ENCODE measurements around the gene LRRC74A. TPM values are rescaled to one million over a fixed set of nuclear protein-coding genes. Genes with fewer than 3 reads are reported as not detected.

LRRC74A gene
- not detected for total RNA-seq

DNA sequence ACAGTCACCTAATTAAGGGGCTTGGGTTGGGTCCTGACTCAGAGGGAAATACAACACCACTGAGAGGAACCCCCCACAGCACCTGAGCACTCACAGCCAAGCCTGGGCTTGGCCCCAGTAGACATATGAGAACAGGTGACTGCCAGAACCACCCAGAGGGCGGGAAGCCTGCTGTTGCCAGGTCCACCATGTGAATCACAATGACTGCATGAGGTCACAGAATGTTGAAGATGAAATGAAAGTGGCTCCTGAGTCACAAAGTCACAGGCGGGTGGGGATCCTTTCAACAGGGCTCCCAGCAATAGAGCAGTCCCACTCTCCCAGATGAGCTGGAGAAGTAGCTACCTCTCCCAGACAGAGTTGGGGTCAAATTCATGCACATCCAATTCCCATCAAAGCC, at the start of gene LRRC74A:
TSS of gene LRRC74A (plus strand) at position 287 of the 400 bp plus-strand sequence. CDS start 290 bp downstream, outside the sequence.
- DNase-seq (ENCODE audit: low spot score): no peak

- DNase-seq (ENCODE audit: low spot score): no peak
These were observed 49.6 kb upstream of the LRRC74A start for GRCh38 chr14:76776428-76777251.

GRCh38 chr14:76777721-76778120, 48.5 kb upstream of the LRRC74A start:
- DNase-seq (ENCODE audit: low spot score): no peak

DNA sequence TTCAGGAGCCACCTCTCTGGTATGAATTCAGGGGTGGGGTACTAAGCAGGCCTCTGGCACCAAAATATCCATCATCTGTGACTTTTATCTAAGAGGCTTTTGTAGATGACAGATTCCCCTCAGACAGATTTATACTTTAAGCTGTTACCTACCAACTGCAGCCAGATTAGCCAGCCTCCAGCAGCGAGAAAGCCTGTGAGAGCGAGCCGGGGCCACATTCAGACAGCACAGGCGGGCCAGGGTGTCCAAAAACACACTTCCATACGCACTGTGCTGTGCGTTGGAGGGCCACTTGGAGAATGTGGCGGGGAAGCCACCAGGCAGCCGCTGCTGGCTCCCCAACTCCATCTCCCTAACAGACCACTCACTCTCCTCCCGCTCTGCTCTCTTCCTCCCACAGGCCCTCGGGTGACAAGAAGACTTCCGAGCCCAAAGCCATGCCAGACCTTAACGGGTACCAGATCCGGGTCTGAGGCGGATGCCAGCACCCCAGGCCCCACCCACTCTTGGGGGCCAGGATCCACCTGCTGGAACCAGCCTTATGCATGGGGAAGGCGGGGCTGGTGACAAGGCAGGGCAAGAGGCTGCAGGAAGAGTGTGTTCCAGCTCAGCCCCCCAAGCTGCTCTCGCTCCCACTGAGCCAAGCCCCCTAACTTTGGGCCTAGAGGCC, 47.5 kb upstream of the LRRC74A start:
- DNase-seq (ENCODE audit: low spot score): no peak

DNA sequence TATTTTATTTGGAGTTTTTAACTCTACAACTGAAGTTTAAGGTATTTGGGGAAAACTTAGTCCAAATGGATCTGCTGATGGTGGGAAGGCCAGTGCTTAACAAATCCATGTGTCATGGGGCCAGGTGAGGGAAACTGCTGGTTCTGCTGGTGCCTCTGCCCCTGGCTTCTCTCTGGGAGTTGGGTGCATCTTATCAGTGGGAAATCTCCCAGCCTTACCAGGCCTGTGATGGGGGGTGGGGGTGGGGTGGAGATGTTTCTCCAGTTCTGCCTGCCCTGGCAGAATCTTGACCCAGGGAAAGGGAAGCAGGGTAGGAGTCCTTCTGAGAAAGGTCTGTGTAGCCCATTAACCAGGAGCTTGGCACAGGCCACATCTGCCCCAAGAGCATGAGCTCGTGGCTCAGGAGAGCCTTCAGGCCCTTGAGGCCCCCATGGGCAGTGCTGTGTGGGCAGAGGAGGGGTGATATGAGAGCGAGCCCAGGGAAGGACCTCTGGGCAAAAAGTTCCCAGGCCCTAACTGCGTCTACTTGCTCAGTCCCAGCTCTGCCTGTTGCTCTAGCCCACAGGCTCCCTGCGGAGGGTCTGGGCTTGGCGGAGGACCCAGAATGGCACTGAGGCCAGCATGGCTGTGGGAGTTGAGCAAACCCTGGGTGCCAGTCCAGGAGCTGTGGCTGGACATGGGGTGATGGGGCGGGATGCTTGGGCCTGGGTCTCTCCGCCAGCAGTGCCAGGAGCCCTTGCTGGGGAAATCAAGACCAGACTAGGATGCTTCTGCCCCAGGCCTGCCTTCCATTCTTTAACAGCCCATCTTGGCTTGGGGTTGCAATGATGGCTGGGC, 46.8 kb upstream of the LRRC74A start:
- DNase-seq (ENCODE audit: low spot score): no peak

- DNase-seq (ENCODE audit: low spot score): no peak
These were observed 46.2 kb upstream of the LRRC74A start for GRCh38 chr14:76780058-76780345.

GRCh38 chr14:76780360-76780759, 45.8 kb upstream of the LRRC74A start:
- DNase-seq (ENCODE audit: low spot score): no peak

DNA sequence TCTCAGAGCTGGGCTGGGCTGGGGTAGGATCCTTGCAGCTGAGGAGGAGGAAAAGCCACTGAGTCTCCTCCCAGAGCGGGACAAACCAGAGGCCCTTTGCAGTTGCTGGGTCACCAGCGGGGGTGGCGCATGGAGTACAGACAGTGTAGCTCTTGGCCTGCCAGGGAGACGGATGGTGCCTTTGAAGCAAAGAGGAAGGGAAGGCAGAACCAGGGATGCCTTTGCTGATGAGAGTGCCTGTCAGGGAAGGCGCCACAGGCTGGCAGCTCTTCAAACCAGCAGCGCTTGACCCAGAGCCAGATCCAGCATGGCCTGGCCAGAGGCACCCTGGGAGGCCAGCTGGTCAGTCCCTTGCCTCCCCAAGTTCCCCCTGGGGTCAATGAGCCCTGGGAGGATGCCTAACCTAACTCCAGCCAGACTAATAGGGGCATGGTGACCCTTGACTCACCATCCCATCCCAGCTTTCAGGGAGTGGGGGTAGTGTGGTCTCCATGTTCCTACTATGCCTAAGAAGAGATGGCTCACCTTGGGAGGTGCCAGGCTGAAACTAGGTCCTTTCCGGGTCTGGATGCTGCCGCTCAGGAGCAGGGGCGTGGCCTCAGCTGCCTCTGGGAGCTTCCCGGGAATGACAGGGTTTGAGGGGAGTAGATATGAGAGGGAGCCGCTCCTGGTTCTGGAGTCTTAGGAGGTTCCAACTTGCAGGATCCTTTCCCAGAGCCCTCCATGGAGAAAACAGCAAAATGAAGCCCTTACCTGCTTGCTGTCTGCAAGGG, 45.1 kb upstream of the LRRC74A start:
- DNase-seq (ENCODE audit: low spot score): no peak

GRCh38 chr14:76781648-76782051, 44.6 kb upstream of the LRRC74A start:
- no peak for DNase-seq (ENCODE audit: low spot score)

GRCh38 chr14:76782115-76782884, 43.9 kb upstream of the LRRC74A start:
- DNase-seq (ENCODE audit: low spot score): no peak

DNA sequence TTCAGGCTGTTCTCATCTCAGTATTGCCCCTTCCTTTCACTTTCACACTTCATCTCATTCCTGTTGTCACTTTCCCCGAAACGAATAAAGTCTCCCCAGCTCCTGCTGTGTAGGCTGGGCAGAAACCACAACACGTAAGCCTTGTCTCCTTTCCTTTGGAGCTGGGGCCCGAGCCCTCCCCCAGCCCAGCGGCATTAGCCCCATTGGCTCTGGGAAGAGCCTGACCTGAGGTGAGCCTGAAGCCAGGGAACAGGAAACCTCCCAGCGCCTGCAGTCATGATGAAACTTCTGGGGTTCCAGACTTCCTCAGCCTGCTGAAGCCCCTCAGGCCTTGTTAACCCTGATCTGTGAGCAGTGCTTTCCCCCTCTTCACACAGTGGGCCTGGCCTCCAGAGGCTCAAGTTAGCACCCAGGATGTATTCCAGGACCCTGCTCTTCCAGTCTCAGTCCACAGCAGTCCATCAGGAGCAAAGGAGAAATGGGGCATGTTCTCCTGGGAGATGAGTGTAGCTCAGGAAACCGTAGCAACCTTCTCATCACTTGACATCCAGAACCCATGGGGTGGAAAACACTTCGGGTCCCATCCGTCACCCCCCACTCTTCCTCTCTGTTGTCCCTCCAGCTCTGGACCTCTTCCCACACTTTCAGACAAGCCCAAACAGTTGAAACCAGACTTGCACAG, 43.2 kb upstream of the LRRC74A start:
- no peak for DNase-seq (ENCODE audit: low spot score)

GRCh38 chr14:76784266-76784874, 41.8 kb upstream of the LRRC74A start:
- no peak for DNase-seq (ENCODE audit: low spot score)

- DNase-seq (ENCODE audit: low spot score): no peak
These were observed 41.3 kb upstream of the LRRC74A start for GRCh38 chr14:76784881-76785280.

- no peak for DNase-seq (ENCODE audit: low spot score)
These were observed 39.6 kb upstream of the LRRC74A start for GRCh38 chr14:76786601-76787000.

- no peak for DNase-seq (ENCODE audit: low spot score)
These were observed 33.8 kb upstream of the LRRC74A start for GRCh38 chr14:76792422-76792821.

DNA sequence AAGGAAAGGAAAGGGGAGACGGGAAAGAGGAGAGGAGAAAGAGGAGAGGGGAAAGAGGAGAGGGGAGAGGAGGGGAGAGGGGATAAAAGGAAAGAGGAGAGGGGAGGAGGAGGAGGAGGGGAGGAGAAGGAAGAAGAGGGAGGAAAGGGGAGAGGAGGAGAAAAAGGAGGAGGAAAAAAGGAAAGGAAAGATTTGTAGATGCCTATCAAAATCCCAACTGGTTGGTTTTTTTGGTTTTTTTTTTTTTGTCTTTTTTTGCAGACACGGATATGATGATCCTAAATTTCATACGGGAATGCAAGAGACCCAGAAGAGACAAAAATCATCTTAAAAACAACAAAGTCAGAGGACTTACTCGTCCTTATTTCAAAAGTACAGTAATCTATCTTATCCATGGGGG, 32.9 kb upstream of the LRRC74A start:
- DNase-seq (ENCODE audit: low spot score): no peak

DNA sequence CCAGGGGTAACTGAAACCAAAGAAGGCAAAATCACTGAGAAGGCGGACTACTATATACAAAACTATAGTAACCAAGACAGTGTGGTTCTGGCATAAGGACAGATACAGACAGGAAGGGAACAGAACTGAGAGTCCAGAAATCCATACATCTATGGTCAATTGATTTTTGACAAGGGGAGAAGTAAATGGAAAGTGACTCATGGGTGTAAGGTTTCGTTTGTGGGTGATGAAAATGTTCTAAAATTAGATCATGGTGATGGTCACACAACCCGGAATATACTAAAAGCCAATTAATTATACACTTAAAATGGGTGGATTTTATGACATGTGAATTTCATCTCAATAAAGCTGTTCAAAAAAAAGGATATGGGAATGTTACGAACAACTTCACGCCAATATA, 32.3 kb upstream of the LRRC74A start:
- DNase-seq (ENCODE audit: low spot score): no peak

DNA sequence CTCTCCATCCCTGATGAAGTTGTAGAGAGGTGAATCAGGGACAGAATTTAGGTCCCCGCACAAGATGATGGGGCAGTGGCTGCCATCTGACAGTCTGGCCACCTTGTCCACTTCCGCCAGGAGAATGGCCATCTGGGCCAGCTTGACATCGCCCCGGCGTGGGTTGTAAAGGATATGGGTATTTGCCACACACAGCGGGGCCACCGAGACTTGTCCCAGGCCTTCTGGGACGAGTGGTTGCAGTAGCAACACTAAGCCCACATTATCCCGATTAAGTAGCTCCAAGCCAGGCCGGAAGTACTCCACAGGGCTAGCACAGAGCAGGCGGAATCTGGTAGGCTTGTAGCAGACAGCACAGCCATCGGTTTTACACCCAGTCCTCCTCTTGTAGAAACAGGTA, 19.8 kb upstream of the LRRC74A start:
- DNase-seq (ENCODE audit: low spot score): no peak

DNA sequence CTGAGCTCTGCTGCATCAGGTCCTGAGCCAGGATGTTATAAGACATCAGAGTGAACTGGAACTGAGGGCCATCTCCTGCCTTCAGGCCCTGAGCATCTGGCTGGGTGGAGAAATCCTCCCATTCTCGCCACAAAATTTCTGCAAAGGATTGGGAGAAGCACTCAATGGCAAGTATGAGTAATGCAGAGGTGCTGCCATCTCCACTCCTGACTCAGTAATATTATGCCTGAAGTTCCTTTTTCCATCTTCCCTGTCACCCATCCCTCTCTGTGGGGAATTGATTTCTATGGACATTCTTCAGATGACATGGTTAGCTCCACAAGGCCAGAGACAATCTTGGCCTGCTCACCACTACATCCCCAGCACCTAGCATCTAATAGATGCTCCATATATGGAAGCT, 18.2 kb upstream of the LRRC74A start:
- no peak for DNase-seq (ENCODE audit: low spot score)

DNA sequence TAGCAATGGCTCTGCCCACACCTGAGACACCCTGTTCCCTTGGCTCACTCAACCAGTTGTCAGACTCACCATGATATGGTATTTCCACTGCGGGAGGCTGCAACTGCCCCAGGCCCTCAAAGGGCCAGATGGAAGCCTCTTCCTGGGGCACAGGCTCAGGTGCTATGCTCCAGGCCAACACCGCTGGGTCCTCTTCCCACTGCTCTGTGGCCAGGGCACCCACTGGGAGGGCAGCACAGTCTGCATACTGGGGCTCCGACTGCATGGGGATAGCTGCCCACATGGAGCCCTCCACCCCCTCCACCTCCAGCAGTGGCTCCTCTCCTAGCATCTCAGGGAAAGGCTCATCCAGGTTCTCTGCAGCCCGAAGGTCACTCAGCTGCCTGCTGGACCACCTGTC, 17.2 kb upstream of the LRRC74A start:
- no peak for DNase-seq (ENCODE audit: low spot score)
